ENCODE results near the gene NEURL3. TPM values are rescaled to one million over a fixed set of nuclear protein-coding genes. Genes with fewer than 3 reads are reported as not detected.

The NEURL3 gene
- total RNA-seq, 1 donor from 2014 or later: not detected

- no peak for DNase-seq (ENCODE audit: low spot score)
- Mint-ChIP-seq H3K36me3 (ENCODE audit: low read depth) (peaks cover 2% of the 10 kb centered on the region), H3K4me3 (ENCODE audit: unreplicated experiment) (peak overlapping the region; percentile 89), H3K27ac (ENCODE audit: unreplicated experiment) (no peak overlapping the region), H3K4me1 (ENCODE audit: low read depth) (peaks cover 56% of the 10 kb centered on the region), H3K9me3 (ENCODE audit: low read depth) (no peaks in the 10 kb centered on the region), H3K27me3 (ENCODE audit: low read depth) (no peaks in the 10 kb centered on the region)
- TF ChIP-seq, protein P1, sequence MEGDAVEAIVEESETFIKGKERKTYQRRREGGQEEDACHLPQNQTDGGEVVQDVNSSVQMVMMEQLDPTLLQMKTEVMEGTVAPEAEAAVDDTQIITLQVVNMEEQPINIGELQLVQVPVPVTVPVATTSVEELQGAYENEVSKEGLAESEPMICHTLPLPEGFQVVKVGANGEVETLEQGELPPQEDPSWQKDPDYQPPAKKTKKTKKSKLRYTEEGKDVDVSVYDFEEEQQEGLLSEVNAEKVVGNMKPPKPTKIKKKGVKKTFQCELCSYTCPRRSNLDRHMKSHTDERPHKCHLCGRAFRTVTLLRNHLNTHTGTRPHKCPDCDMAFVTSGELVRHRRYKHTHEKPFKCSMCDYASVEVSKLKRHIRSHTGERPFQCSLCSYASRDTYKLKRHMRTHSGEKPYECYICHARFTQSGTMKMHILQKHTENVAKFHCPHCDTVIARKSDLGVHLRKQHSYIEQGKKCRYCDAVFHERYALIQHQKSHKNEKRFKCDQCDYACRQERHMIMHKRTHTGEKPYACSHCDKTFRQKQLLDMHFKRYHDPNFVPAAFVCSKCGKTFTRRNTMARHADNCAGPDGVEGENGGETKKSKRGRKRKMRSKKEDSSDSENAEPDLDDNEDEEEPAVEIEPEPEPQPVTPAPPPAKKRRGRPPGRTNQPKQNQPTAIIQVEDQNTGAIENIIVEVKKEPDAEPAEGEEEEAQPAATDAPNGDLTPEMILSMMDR (IDR thresholded peaks at IDR 0.05): no peak
Observed at GRCh38 chr2:96537734-96538486, 32.8 kb upstream of the NEURL3 start.

GRCh38 chr2:96537066-96537733 lies 32.0 kb upstream of the NEURL3 start:
- no peaks in the 10 kb centered on the region for H3K9me3 Mint-ChIP-seq (ENCODE audit: low read depth)
- no peaks in the 10 kb centered on the region for H3K36me3 Mint-ChIP-seq (ENCODE audit: low read depth)
- no peak for DNase-seq (ENCODE audit: low spot score)
- TF ChIP-seq, protein P1 (IDR thresholded peaks at IDR 0.05): no peak
- H3K4me3 Mint-ChIP-seq (ENCODE audit: unreplicated experiment): peak overlapping the region; percentile 89
- no peaks in the 10 kb centered on the region for H3K27me3 Mint-ChIP-seq (ENCODE audit: low read depth)
- H3K27ac Mint-ChIP-seq (ENCODE audit: unreplicated experiment): peak overlapping the region; percentile 81
- H3K4me1 Mint-ChIP-seq (ENCODE audit: low read depth): peaks cover 63% of the 10 kb centered on the region

- H3K4me1 Mint-ChIP-seq (ENCODE audit: low read depth): peaks cover 67% of the 10 kb centered on the region
- no peaks in the 10 kb centered on the region for H3K36me3 Mint-ChIP-seq (ENCODE audit: low read depth)
- H3K27me3 Mint-ChIP-seq (ENCODE audit: low read depth): no peaks in the 10 kb centered on the region
- H3K4me3 Mint-ChIP-seq (ENCODE audit: unreplicated experiment): peak within 1 kb of the TSS; percentile 89
- no peak for DNase-seq (ENCODE audit: low spot score)
- TF ChIP-seq, protein P1 (IDR thresholded peaks at IDR 0.05): peak; percentile 40
- no peaks in the 10 kb centered on the region for H3K9me3 Mint-ChIP-seq (ENCODE audit: low read depth)
- peak within 1 kb of the TSS; percentile 81 for H3K27ac Mint-ChIP-seq (ENCODE audit: unreplicated experiment)
Observed at GRCh38 chr2:96536445-96537065, 31.4 kb upstream of the NEURL3 start, which contains the start of gene ARID5A. Gene ARID5A, plus strand, starts transcription at chr2:96536752. Its CDS starts 75 bp downstream, at chr2:96536827.

- no peak for DNase-seq (ENCODE audit: low spot score)
- Mint-ChIP-seq H3K27ac (ENCODE audit: unreplicated experiment) (no peak overlapping the region), H3K27me3 (ENCODE audit: low read depth) (no peaks in the 10 kb centered on the region), H3K4me3 (ENCODE audit: unreplicated experiment) (no peak overlapping the region), H3K4me1 (ENCODE audit: low read depth) (peaks cover 69% of the 10 kb centered on the region), H3K9me3 (ENCODE audit: low read depth) (no peaks in the 10 kb centered on the region), H3K36me3 (ENCODE audit: low read depth) (no peaks in the 10 kb centered on the region)
- TF ChIP-seq, protein P1 (IDR thresholded peaks at IDR 0.05): no peak
Observed at GRCh38 chr2:96535331-96535730, 30.2 kb upstream of the NEURL3 start.

- no peaks in the 10 kb centered on the region for H3K27me3 Mint-ChIP-seq (ENCODE audit: low read depth)
- H3K27ac Mint-ChIP-seq (ENCODE audit: unreplicated experiment): peak overlapping the region; percentile 98
- no peaks in the 10 kb centered on the region for H3K9me3 Mint-ChIP-seq (ENCODE audit: low read depth)
- H3K4me3 Mint-ChIP-seq (ENCODE audit: unreplicated experiment): no peak overlapping the region
- DNase-seq (ENCODE audit: low spot score): no peak
- H3K36me3 Mint-ChIP-seq (ENCODE audit: low read depth): no peaks in the 10 kb centered on the region
- TF ChIP-seq, protein P1 (IDR thresholded peaks at IDR 0.05): no peak
- H3K4me1 Mint-ChIP-seq (ENCODE audit: low read depth): peaks cover 68% of the 10 kb centered on the region
Observed at GRCh38 chr2:96534701-96535181, 29.6 kb upstream of the NEURL3 start.

All from chondrocyte (in vitro differentiated cells).